H1 (cell line): Measurements from ENCODE around the gene CNDP1. TPM values are rescaled to one million over a fixed set of nuclear protein-coding genes. Genes with fewer than 3 reads are reported as not detected.

Source experiments
- CTCF ChIA-PET: fragments of 300-600 bp; sonication (Branson Sonifier 250); formaldehyde crosslinking; loops from one replicate; lab custom pipeline; 2021; ENCODE audit not compliant: partially characterized antibody; lab: Charles Lee
- POLR2A ChIA-PET: fragments of 300-600 bp; sonication (Branson Sonifier 250); formaldehyde crosslinking; loops from one replicate; lab custom pipeline; 2021; ENCODE audit warnings: inconsistent platforms; ENCODE audit not compliant: partially characterized antibody; lab: Charles Lee
- DNase-seq, 2 experiments: peaks; one replicate each; pipeline versions ENCODE4 v3.0.0 to v3.0.0-alpha.2; 2010 to 2022; ENCODE audit warnings: low spot score in 2 of 2, low read depth in 1 of 2, mixed read lengths in 1 of 2
- FAIRE-seq: peaks from 2 replicates; lab custom pipeline; 2011; peaks lifted over from hg19 to GRCh38; lab: Jason Lieb, UNC
- H2AFZ ChIP-seq: 2 replicates; pipeline ENCODE4 v1.8.1; 2012; ENCODE audit warnings: low read length, inconsistent platforms
- H2AK5ac ChIP-seq: 2 replicates; pipeline ENCODE4 v1.6.1; 2013; ENCODE audit warnings: low read depth, low read length
- H2BK120ac ChIP-seq: replicated peaks from 2 replicates; pipeline ENCODE3; 2013; ENCODE audit warnings: low read depth, low read length, inconsistent platforms
- H2BK12ac ChIP-seq: 2 replicates; pipeline ENCODE4 v1.6.1; 2013; ENCODE audit warnings: low read depth, low read length
- H2BK15ac ChIP-seq: 2 replicates; pipeline ENCODE4 v1.6.1; 2013; ENCODE audit warnings: low read length
- H2BK20ac ChIP-seq: 2 replicates; pipeline ENCODE4 v1.6.1; 2013; ENCODE audit warnings: low read length
- H2BK5ac ChIP-seq: 2 replicates; pipeline ENCODE4 v1.6.1; 2013; ENCODE audit warnings: low read depth, low read length
- H3K14ac ChIP-seq: 2 replicates; pipeline ENCODE4 v1.6.1; 2013; ENCODE audit warnings: inconsistent platforms; ENCODE audit not compliant: insufficient read length
- H3K18ac ChIP-seq: 2 replicates; pipeline ENCODE4 v1.6.1; 2013; ENCODE audit warnings: low read length; ENCODE audit errors: extremely low read depth
- H3K23ac ChIP-seq: 2 replicates; pipeline ENCODE4 v1.6.1; 2013; ENCODE audit warnings: inconsistent platforms; ENCODE audit not compliant: insufficient read length
- H3K23me2 ChIP-seq: 2 replicates; pipeline ENCODE4 v1.6.1; 2013; ENCODE audit warnings: low read depth, low read length
- H3K27ac ChIP-seq: 2 replicates; pipeline ENCODE4 v1.6.1; 2011; ENCODE audit warnings: low read depth, low read length, inconsistent platforms
- H3K27me3 ChIP-seq, 4 experiments: replicated peaks in 1 of 4; 1 replicate in 1 of 4; 2 replicates in 3 of 4; pipeline versions ENCODE4 v1.6.1 to v1.8.1; 2011 to 2013; ENCODE audit warnings: low read length in 3 of 4, mild to moderate bottlenecking in 3 of 4, inconsistent platforms in 2 of 4, mixed read lengths in 2 of 4, moderate library complexity in 1 of 4; ENCODE audit not compliant: control insufficient read depth in 3 of 4, insufficient read depth in 3 of 4; ENCODE audit errors: extremely low read depth in 1 of 4
- H3K36me3 ChIP-seq, 4 experiments: 2 replicates each; pipeline versions ENCODE4 v1.6.1 to v1.8.1; 2011 to 2013; ENCODE audit warnings: mild to moderate bottlenecking in 4 of 4, low read length in 3 of 4, moderate library complexity in 2 of 4, control low read depth in 1 of 4, inconsistent platforms in 1 of 4; ENCODE audit not compliant: insufficient read depth in 4 of 4, control insufficient read depth in 2 of 4
- H3K4ac ChIP-seq: replicated peaks from 2 replicates; pipeline ENCODE3; 2013; ENCODE audit warnings: low read length, low read depth, mixed read lengths, inconsistent platforms; ENCODE audit not compliant: insufficient read length
- H3K4me1 ChIP-seq, 4 experiments: replicated peaks in 1 of 4; 1 replicate in 1 of 4; 2 replicates in 3 of 4; pipeline versions ENCODE4 v1.6.1 to v1.8.1; 2011 to 2013; ENCODE audit warnings: low read length in 3 of 4, inconsistent platforms in 2 of 4, mixed read lengths in 1 of 4; ENCODE audit not compliant: insufficient read depth in 4 of 4, control insufficient read depth in 3 of 4
- H3K4me2 ChIP-seq, 2 experiments: 2 replicates each; pipeline versions ENCODE4 v1.6.1 to v1.8.1; 2011 to 2013; ENCODE audit warnings: low read depth in 2 of 2, low read length in 2 of 2, control low read depth in 1 of 2, inconsistent platforms in 1 of 2, mild to moderate bottlenecking in 1 of 2; ENCODE audit not compliant: insufficient read depth in 1 of 2
- H3K4me3 ChIP-seq, 4 experiments: fragments of 200-600, 300-600 bp in 1 of 4; sonication (generic), shearing (Covaris generic), sonication (Bioruptor Twin) in 1 of 4; 2 replicates each; pipeline versions ENCODE4 v1.5.1 to v1.8.1; 2011 to 2016; ENCODE audit warnings: low read length in 4 of 4, low read depth in 3 of 4, control low read depth in 2 of 4, inconsistent platforms in 2 of 4, mild to moderate bottlenecking in 2 of 4, mixed read lengths in 1 of 4, moderate library complexity in 1 of 4; ENCODE audit not compliant: insufficient read depth in 2 of 4; ENCODE audit errors: extremely low read depth in 1 of 4
- H3K56ac ChIP-seq: replicated peaks from 2 replicates; pipeline ENCODE3; 2013; ENCODE audit warnings: low read depth, mild to moderate bottlenecking, mixed read lengths, low read length, inconsistent platforms; ENCODE audit not compliant: insufficient read length
- H3K79me1 ChIP-seq: 2 replicates; pipeline ENCODE4 v1.6.1; 2013; ENCODE audit warnings: low read depth, low read length, control low read depth
- H3K79me2 ChIP-seq, 2 experiments: 2 replicates each; pipeline versions ENCODE4 v1.6.1 to v1.8.1; 2012 to 2013; ENCODE audit warnings: low read length in 2 of 2, mild to moderate bottlenecking in 2 of 2, inconsistent platforms in 1 of 2; ENCODE audit not compliant: insufficient read depth in 2 of 2, control insufficient read depth in 1 of 2
- H3K9ac ChIP-seq, 4 experiments: replicated peaks in 1 of 4; 1 replicate in 1 of 4; 2 replicates in 3 of 4; pipeline versions ENCODE4 v1.6.1 to v1.8.1; 2011 to 2013; ENCODE audit warnings: low read depth in 3 of 4, low read length in 3 of 4, control low read depth in 2 of 4, mild to moderate bottlenecking in 2 of 4, moderate library complexity in 2 of 4, inconsistent platforms in 1 of 4; ENCODE audit errors: extremely low read depth in 1 of 4
- H3K9me3 ChIP-seq, 2 experiments: 2 replicates each; pipeline versions ENCODE4 v1.6.1 to v1.8.1; 2012 to 2013; ENCODE audit warnings: mild to moderate bottlenecking in 2 of 2, moderate library complexity in 2 of 2, control low read depth in 1 of 2, inconsistent platforms in 1 of 2, low read depth in 1 of 2, low read length in 1 of 2, mixed read lengths in 1 of 2; ENCODE audit not compliant: insufficient read depth in 2 of 2
- H4K20me1 ChIP-seq, 2 experiments: replicated peaks in 1 of 2; 2 replicates each; pipeline versions ENCODE3 to v1.8.1; 2011 to 2013; ENCODE audit warnings: inconsistent platforms in 2 of 2, low read length in 2 of 2, mild to moderate bottlenecking in 1 of 2; ENCODE audit not compliant: insufficient read depth in 2 of 2, control insufficient read depth in 1 of 2
- H4K5ac ChIP-seq: 2 replicates; pipeline ENCODE4 v1.6.1; 2013; ENCODE audit warnings: low read length, low read depth, mixed read lengths, inconsistent platforms; ENCODE audit not compliant: insufficient read length
- H4K8ac ChIP-seq: 2 replicates; pipeline ENCODE4 v1.8.0; 2013; ENCODE audit warnings: mild to moderate bottlenecking, moderate library complexity, low read length, inconsistent platforms; ENCODE audit not compliant: insufficient read depth; ENCODE audit errors: extremely low read depth
- H4K91ac ChIP-seq: replicated peaks from 2 replicates; pipeline ENCODE3; 2013; ENCODE audit warnings: low read length, mixed read lengths, inconsistent platforms; ENCODE audit not compliant: insufficient read length
- ATF3 ChIP-seq: IDR thresholded peaks from 2 replicates; pipeline ENCODE4 v1.6.1; 2011; ENCODE audit warnings: low read depth, mild to moderate bottlenecking, low read length; ENCODE audit not compliant: insufficient read depth
- POLR2A ChIP-seq, 2 experiments: IDR thresholded peaks; 1 replicate in 1 of 2; 2 replicates in 1 of 2; pipeline ENCODE4 v1.6.1; 2011; ENCODE audit warnings: low read depth in 2 of 2, low read length in 2 of 2, mild to moderate bottlenecking in 2 of 2; ENCODE audit errors: control extremely low read depth in 1 of 2
- RBBP5 ChIP-seq: IDR thresholded peaks from 2 replicates; pipeline ENCODE4 v1.7.1; 2012; ENCODE audit warnings: low read depth, mild to moderate bottlenecking, inconsistent platforms, low read length, moderate library complexity, borderline replicate concordance
- SIRT6 ChIP-seq: IDR thresholded peaks from one replicate; pipeline ENCODE4 v1.7.1; 2012; ENCODE audit warnings: low read length, inconsistent platforms
- SP1 ChIP-seq: IDR thresholded peaks from 2 replicates; pipeline ENCODE4 v1.6.1; 2011; ENCODE audit warnings: low read depth, low read length
- WGBS, 2 experiments: shearing (Covaris generic) in 1 of 2; methylation state at CpG; one replicate each; pipeline versions ENCODE4 v1.1.6 to v1.1.7; 2013 to 2015; ENCODE audit warnings: low lambda C conversion rate in 2 of 2, mixed read lengths in 2 of 2, inconsistent platforms in 1 of 2, low coverage in 1 of 2, missing lambda C conversion rate in 1 of 2; ENCODE audit not compliant: insufficient replicate concordance in 2 of 2, insufficient coverage in 1 of 2, insufficient read length in 1 of 2; ENCODE audit errors: extremely low coverage in 1 of 2, missing lambda C conversion rate in 1 of 2; 5-methylcytosine and 5-hydroxymethylcytosine counted together
- polyA plus RNA-seq, 7 experiments: library from polyadenylated mRNA; depleted of rRNA in 3 of 7; stranded (reverse) in 5 of 7; unstranded in 2 of 7; fragments of >200 nt in 5 of 7; fragments of 200-250 nt in 2 of 7; gene quantifications; 1 replicate in 5 of 7; 2 replicates in 1 of 7; 4 replicates in 1 of 7; pipeline versions ENCODE4 v1.2.1 to v1.2.3, GENCODE V29; 2011 to 2013; ENCODE audit warnings: missing spikeins in 2 of 7, mixed read lengths in 2 of 7
- total RNA-seq: library from RNA; stranded (reverse); fragmentation: NEBNext Ultra II Directional; extraction: Animal tissue kit (Norgen Biotek cat#: 25700); gene quantifications from 2 replicates; pipeline ENCODE4 v1.2.1, GENCODE V29; 2021

The CNDP1 gene
- total and polyA plus RNA-seq, 2 of the 8 experiments (the other 6 are each of a cell fraction or from before 2014, with no cell fraction given), result 0.09 TPM; not detected in 1

DNA sequence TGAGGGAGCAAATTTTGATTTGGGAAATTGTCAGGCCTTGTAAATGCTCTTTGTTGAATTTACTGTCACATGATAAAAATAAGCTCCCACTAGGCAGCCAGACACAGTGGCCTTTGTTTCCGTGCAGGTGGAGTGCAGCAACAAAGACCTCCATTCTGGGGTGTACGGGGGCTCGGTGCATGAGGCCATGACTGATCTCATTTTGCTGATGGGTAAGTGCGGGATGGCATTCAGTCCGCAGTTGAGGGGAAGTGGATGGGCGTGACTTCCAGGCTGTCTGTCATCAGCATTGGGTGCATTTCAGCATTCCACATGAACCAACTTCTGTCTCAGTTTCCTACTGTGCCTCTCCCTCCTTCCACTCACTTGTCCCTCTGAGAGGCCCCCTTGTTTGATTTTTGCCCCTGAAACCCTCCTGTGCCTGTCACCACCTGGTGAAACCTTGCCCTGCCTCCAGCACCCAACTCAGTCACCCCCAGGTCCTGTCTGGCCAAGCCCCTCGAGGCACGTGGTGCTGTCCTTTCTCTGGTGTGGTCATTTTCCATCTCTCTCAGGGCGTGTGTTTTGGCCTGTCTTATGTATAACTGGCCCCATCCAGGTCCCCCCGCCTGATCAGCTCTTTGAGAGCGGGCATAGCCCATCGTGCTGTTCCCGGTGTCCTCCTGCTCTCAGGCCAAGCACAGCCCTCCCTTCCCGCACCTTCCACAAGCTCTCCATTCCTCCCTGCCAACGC, 21.8 kb upstream of the CNDP1 start:
- ChIA-PET POLR2A (interaction anchor here (1.4 kb wide), 1 partner anchor 10 kb away, joined by 6 read pairs; no protein-coding TSS in a partner anchor), CTCF (interaction anchor here (0.6 to 1.2 kb wide), 5 partner anchors 19 to 1221 kb away, joined by 3 read pairs; no protein-coding TSS in a partner anchor)
- Histone ChIP-seq H4K20me1 (peaks cover 11 to 26% of the 10 kb centered on the region in 2 experiments), H3K23me2 (no peaks in the 10 kb centered on the region), H2AK5ac (no peak overlapping the region), H2BK20ac (no peak overlapping the region), H3K4me2 (no peak overlapping the region), H3K79me2 (no peaks in the 10 kb centered on the region; a peak in 1 of 4 replicates), H3K36me3 (peaks cover 15 to 83% (median 65%) of the 10 kb centered on the region in 4 experiments), H3K79me1 (peaks cover 13% of the 10 kb centered on the region), H3K4me3 (no peak overlapping the region), H3K9ac (no peak overlapping the region), H3K14ac (no peak overlapping the region), H2BK12ac (no peak overlapping the region), H3K4ac (no peak overlapping the region), H3K27ac (no peak overlapping the region), H3K9me3 (no peaks in the 10 kb centered on the region), H3K23ac (no peak overlapping the region), H3K18ac (no peak overlapping the region), H2BK5ac (no peak overlapping the region), H2BK120ac (no peak overlapping the region), H3K4me1 (no peaks in the 10 kb centered on the region; a peak in 2 of 7 replicates), H4K8ac (no peak overlapping the region), H4K5ac (no peak overlapping the region), H3K27me3 (no peaks in the 10 kb centered on the region), H4K91ac (no peak overlapping the region), H2BK15ac (no peak overlapping the region), H2AFZ (no peak overlapping the region), H3K56ac (no peak overlapping the region)
- whole genome bisulfite sequencing, 2 experiments, result 87% methylated on average over 15 of the region's 15 CpGs; no CpG with 5 or more reads in 1 of the 2 experiments
- FAIRE-seq (no peak), DNase-seq (no peak)
- no peak for TF ChIP-seq POLR2A (IDR thresholded peaks at IDR 0.05; ENCODE audit: control extremely low read depth in 1 of 2, low read depth in 2 of 2, low read length in 2 of 2)
- TF ChIP-seq SP1, result no peak
- no peak for TF ChIP-seq SIRT6
- TF ChIP-seq RBBP5, result no peak
- TF ChIP-seq ATF3, result no peak
